GM23338 (cell line): ENCODE data around the gene MRNIP. TPM values are rescaled to one million over a fixed set of nuclear protein-coding genes. Genes with fewer than 3 reads are reported as not detected.

Experiments used
- ATAC-seq: fragments of 200-7000 bp; cut with Tn5 transposase; 3 replicates; pipeline ENCODE4 v1.9.1; 2020
- DNase-seq: peaks from one replicate; pipeline ENCODE4 v3.0.0-alpha.2; 2015; ENCODE audit warnings: low spot score
- H2AFZ ChIP-seq: fragments of 200-600 bp; sonication (generic); 2 replicates; pipeline ENCODE4 v1.8.0; 2016; ENCODE audit warnings: antibody characterized with exemption, mild to moderate bottlenecking, moderate library complexity
- H3F3A ChIP-seq: fragments of 200-600 bp; sonication (generic); replicated peaks from 2 replicates; pipeline ENCODE4 v1.8.0; 2017; ENCODE audit warnings: antibody characterized with exemption, mixed run types, low read depth
- H3K27ac ChIP-seq: fragments of 200-600 bp; sonication (generic); 2 replicates; pipeline ENCODE4 v1.6.1; 2016; ENCODE audit warnings: low read depth
- H3K27me3 ChIP-seq: fragments of 200-600 bp; sonication (generic); 2 replicates; pipeline ENCODE4 v1.8.0; 2016; ENCODE audit warnings: mild to moderate bottlenecking, mixed run types, moderate library complexity; ENCODE audit not compliant: insufficient read depth
- H3K36me3 ChIP-seq: fragments of 200-600 bp; sonication (generic); 2 replicates; pipeline ENCODE4 v1.8.0; 2016; ENCODE audit warnings: mild to moderate bottlenecking; ENCODE audit not compliant: insufficient read depth
- H3K4me1 ChIP-seq: fragments of 200-600 bp; sonication (generic); 2 replicates; pipeline ENCODE4 v1.8.0; 2016; ENCODE audit warnings: mild to moderate bottlenecking, moderate library complexity; ENCODE audit not compliant: insufficient read depth
- H3K4me2 ChIP-seq: fragments of 200-600 bp; sonication (generic); 2 replicates; pipeline ENCODE4 v1.7.1; 2017; ENCODE audit warnings: mixed run types
- H3K4me3 ChIP-seq: fragments of 200-600 bp; sonication (generic); 2 replicates; pipeline ENCODE4 v1.6.1; 2016; ENCODE audit warnings: mixed run types
- H3K79me2 ChIP-seq: fragments of 200-600 bp; sonication (generic); replicated peaks from 2 replicates; pipeline ENCODE4 v1.8.0; 2017; ENCODE audit warnings: mild to moderate bottlenecking; ENCODE audit not compliant: insufficient read depth
- H3K9me2 ChIP-seq: fragments of 200-600 bp; sonication (generic); 2 replicates; pipeline ENCODE4 v1.8.0; 2017; ENCODE audit not compliant: insufficient read depth
- H4K20me1 ChIP-seq: fragments of 200-600 bp; sonication (generic); replicated peaks from 2 replicates; pipeline ENCODE4 v1.8.0; 2017; ENCODE audit warnings: mild to moderate bottlenecking; ENCODE audit not compliant: insufficient read depth
- H3K27ac Mint-ChIP-seq: 2 replicates; pipeline ENCODE4 v1.8.0; 2020; ENCODE audit warnings: inconsistent platforms, mild to moderate bottlenecking, moderate library complexity, mixed read lengths
- H3K27me3 Mint-ChIP-seq: 3 replicates; pipeline ENCODE4 v1.8.0; 2022; ENCODE audit warnings: low read depth, mild to moderate bottlenecking, moderate library complexity, mixed read lengths, inconsistent platforms; ENCODE audit not compliant: insufficient read depth, poor library complexity
- H3K36me3 Mint-ChIP-seq: 3 replicates; pipeline ENCODE4 v1.8.0; 2021; ENCODE audit warnings: low read depth, mild to moderate bottlenecking, inconsistent platforms, moderate library complexity, mixed read lengths
- H3K4me1 Mint-ChIP-seq: 3 replicates; pipeline ENCODE4 v1.8.0; 2020; ENCODE audit warnings: mild to moderate bottlenecking, inconsistent platforms, mixed read lengths
- H3K4me3 Mint-ChIP-seq: 3 replicates; pipeline ENCODE4 v1.8.0; 2021; ENCODE audit warnings: moderate library complexity, mild to moderate bottlenecking, inconsistent platforms, mixed read lengths
- H3K9me3 Mint-ChIP-seq: 3 replicates; pipeline ENCODE4 v1.8.0; 2020; ENCODE audit warnings: moderate library complexity, mild to moderate bottlenecking, inconsistent platforms, mixed read lengths
- CREB1 ChIP-seq: fragments of 250-450 bp; sonication (Bioruptor Pico); IDR thresholded peaks from 2 replicates; pipeline ENCODE4 v1.5.0; 2020; ENCODE audit warnings: low read depth, mild to moderate bottlenecking, moderate library complexity
- CTCF ChIP-seq, 2 experiments: fragments of 200-600 bp in 1 of 2; sonication (generic) in 1 of 2; conservative IDR thresholded peaks; 2 replicates each; pipeline versions ENCODE4 v1.5.1 to v1.6.1; 2016 to 2017; ENCODE audit warnings: antibody characterized with exemption in 2 of 2, low read depth in 2 of 2, mild to moderate bottlenecking in 2 of 2, moderate library complexity in 1 of 2
- EZH2phosphoT487 ChIP-seq: fragments of 200-600 bp; sonication (generic); IDR thresholded peaks from one replicate; pipeline ENCODE4 v1.8.1; 2018; ENCODE audit warnings: antibody characterized with exemption; ENCODE audit not compliant: unreplicated experiment
- JUNB ChIP-seq: IDR thresholded peaks from one replicate; pipeline ENCODE4 v1.6.1; 2016; ENCODE audit warnings: antibody characterized with exemption; ENCODE audit not compliant: unreplicated experiment
- NANOG ChIP-seq: IDR thresholded peaks from 2 replicates; pipeline ENCODE4 v1.6.1; 2016; ENCODE audit warnings: antibody characterized with exemption, borderline replicate concordance
- REST ChIP-seq: IDR thresholded peaks from one replicate; pipeline ENCODE4 v1.6.1; 2018; ENCODE audit warnings: antibody characterized with exemption; ENCODE audit not compliant: unreplicated experiment
- ZNF114 ChIP-seq: fragments of 250-450 bp; sonication (Bioruptor Pico); IDR thresholded peaks from 2 replicates; pipeline ENCODE4 v1.5.0; 2020; ENCODE audit warnings: mild to moderate bottlenecking, moderate library complexity
- ZNF331 ChIP-seq: fragments of 250-450 bp; sonication (Bioruptor Pico); IDR thresholded peaks from 2 replicates; pipeline ENCODE4 v1.5.0; 2020; ENCODE audit warnings: low read depth, mild to moderate bottlenecking, moderate library complexity
- ZNF462 ChIP-seq: fragments of 250-450 bp; sonication (Bioruptor Pico); IDR thresholded peaks from 2 replicates; pipeline ENCODE4 v1.5.0; 2020; ENCODE audit warnings: mild to moderate bottlenecking, moderate library complexity
- polyA plus RNA-seq: library from polyadenylated mRNA; unstranded; fragments of >200 nt; fragmentation: Nextera tagmentation; extraction: Ambion mirVana; gene quantifications from 2 replicates; pipeline ENCODE4 v1.2.1, GENCODE V29; 2016
- total RNA-seq: library from RNA; depleted of rRNA; stranded (reverse); fragments of >200 nt; shearing (Covaris generic); gene quantifications from 2 replicates; pipeline ENCODE4 v1.2.3, GENCODE V29; 2014

The MRNIP gene
- total and polyA plus RNA-seq, 2 experiments from 2014 or later: 18.2 to 34.4 TPM

GRCh38 chr5:179905161-179905560, 46.5 kb upstream of the MRNIP start:
- Histone ChIP-seq H3K27ac (no peak overlapping the region), H3K4me2 (no peak overlapping the region), H3K36me3 (no peaks in the 10 kb centered on the region), H3F3A (peaks cover 24% of the 10 kb centered on the region), H3K27me3 (no peaks in the 10 kb centered on the region), H3K4me3 (no peak overlapping the region), H3K4me1 (peaks cover 13% of the 10 kb centered on the region), H3K9me2 (no peaks in the 10 kb centered on the region), H4K20me1 (peaks cover 3% of the 10 kb centered on the region; the same call in 1 of the 2 replicates), H2AFZ (no peak overlapping the region), H3K79me2 (peaks cover 10% of the 10 kb centered on the region)
- H3K9me3 Mint-ChIP-seq: no peaks in the 10 kb centered on the region
- H3K4me3 Mint-ChIP-seq: no peak overlapping the region
- H3K36me3 Mint-ChIP-seq: peaks cover 19% of the 10 kb centered on the region
- no peak overlapping the region for H3K27ac Mint-ChIP-seq
- H3K27me3 Mint-ChIP-seq: peaks cover 16% of the 10 kb centered on the region
- H3K4me1 Mint-ChIP-seq: peaks cover 2% of the 10 kb centered on the region; the same call in 1 of the 3 replicates
- DNase-seq (no peak), ATAC-seq (no peak)
- TF ChIP-seq ZNF114 (CRISPR knock-in tag) (no peak), CTCF (conservative IDR thresholded peaks at IDR 0.05; ENCODE audit: low read depth in 2 of 2) (no peak)

GRCh38 chr5:179904463-179905160, 46.0 kb upstream of the MRNIP start:
- H3F3A ChIP-seq: peaks cover 22% of the 10 kb centered on the region
- H3K79me2 ChIP-seq: peaks cover 10% of the 10 kb centered on the region
- no peaks in the 10 kb centered on the region for H3K9me2 ChIP-seq
- DNase-seq: no peak
- peaks cover 16% of the 10 kb centered on the region for H3K27me3 Mint-ChIP-seq
- H2AFZ ChIP-seq: no peak overlapping the region
- H3K36me3 Mint-ChIP-seq: peaks cover 22% of the 10 kb centered on the region
- no peaks in the 10 kb centered on the region for H3K9me3 Mint-ChIP-seq
- no peak overlapping the region for H3K27ac Mint-ChIP-seq
- H3K4me3 Mint-ChIP-seq: no peak overlapping the region
- H3K27me3 ChIP-seq: no peaks in the 10 kb centered on the region
- H3K4me1 ChIP-seq: peaks cover 13% of the 10 kb centered on the region
- H3K4me2 ChIP-seq: no peak overlapping the region
- H3K27ac ChIP-seq: no peak overlapping the region
- H3K4me1 Mint-ChIP-seq: peaks cover 2% of the 10 kb centered on the region; the same call in 1 of the 3 replicates
- no peaks in the 10 kb centered on the region for H3K36me3 ChIP-seq
- H4K20me1 ChIP-seq: peaks cover 3% of the 10 kb centered on the region; the same call in 1 of the 2 replicates
- H3K4me3 ChIP-seq: no peak overlapping the region
- ATAC-seq: no peak
- TF ChIP-seq JUNB: no peak
- no peak for TF ChIP-seq NANOG
- TF ChIP-seq ZNF331 (CRISPR knock-in tag): no peak
- TF ChIP-seq EZH2phosphoT487: no peak
- no peak for TF ChIP-seq CREB1
- TF ChIP-seq ZNF462 (CRISPR knock-in tag): no peak
- TF ChIP-seq REST: no peak
- no peak for TF ChIP-seq ZNF114 (CRISPR knock-in tag)
